Measurements from ENCODE around the gene PSMB10. TPM values are rescaled to one million over a fixed set of nuclear protein-coding genes. Genes with fewer than 3 reads are reported as not detected.
A peak's percentile ranks its signal among the peaks of the same experiment; 100 is the strongest.

PSMB10 gene
- total RNA-seq (ENCODE audit: low replicate concordance), result 1.2 and 4.4 TPM in 2 replicates

GRCh38 chr16:67936124-67936879, at the start of gene PSMB10:
PSMB10 (minus strand) TSS chr16:67936850; CDS start chr16:67936749, 101 bp downstream.
- no peaks in the 10 kb centered on the region for H3K9me3 Mint-ChIP-seq
- H3K4me1 ChIP-seq, result peaks cover 12% of the 10 kb centered on the region
- DNase-seq (ENCODE audit: low spot score), result peak; percentile 64
- no peaks in the 10 kb centered on the region for H3K27me3 ChIP-seq
- peaks cover 24% of the 10 kb centered on the region for H4K20me1 ChIP-seq (ENCODE audit: low read depth)
- H3K36me3 ChIP-seq, result no peaks in the 10 kb centered on the region
- peak within 1 kb of the TSS; percentile 94 for H3K4me2 ChIP-seq
- H3K27ac Mint-ChIP-seq, result peak within 1 kb of the TSS; percentile 98
- H3F3A ChIP-seq (ENCODE audit: low read depth), result peaks cover 13% of the 10 kb centered on the region
- peaks cover 14% of the 10 kb centered on the region for H3K27me3 Mint-ChIP-seq (ENCODE audit: insufficient read depth, low read depth)
- no peak within 1 kb of the TSS for H3K27ac ChIP-seq
- peak within 1 kb of the TSS; percentile 78 for H3K4me3 ChIP-seq
- H3K79me2 ChIP-seq (ENCODE audit: low read depth), result peaks cover 16% of the 10 kb centered on the region
- peak within 1 kb of the TSS; percentile 100 for H3K4me3 Mint-ChIP-seq
- TF ChIP-seq CTCF (IDR thresholded peaks at IDR 0.05) (no peak), EZH2phosphoT487 (IDR thresholded peaks at IDR 0.05) (no peak), EZH2 (IDR thresholded peaks at IDR 0.05) (no peak)
- peaks cover 21% of the 10 kb centered on the region for H3K4me1 Mint-ChIP-seq
- H2AFZ ChIP-seq (replicated peaks), result peak within 1 kb of the TSS; percentile 45
- no peaks in the 10 kb centered on the region for H3K9me3 ChIP-seq (ENCODE audit: low read depth)
- peak within 1 kb of the TSS; percentile 77 for H3K9ac ChIP-seq
- H3K36me3 Mint-ChIP-seq, result peaks cover 2% of the 10 kb centered on the region

- H3K9ac ChIP-seq, result no peak overlapping the region
- H3K4me3 ChIP-seq, result no peak overlapping the region
- H3K27ac ChIP-seq, result no peak overlapping the region
- no peak overlapping the region for H2AFZ ChIP-seq (replicated peaks)
- H3K36me3 Mint-ChIP-seq, result no peaks in the 10 kb centered on the region
- no peak overlapping the region for H3K4me2 ChIP-seq
- no peak overlapping the region for H3K27ac Mint-ChIP-seq
- TF ChIP-seq EZH2phosphoT487 (IDR thresholded peaks at IDR 0.05) (no peak), EZH2 (IDR thresholded peaks at IDR 0.05) (no peak), CTCF (IDR thresholded peaks at IDR 0.05) (no peak)
- no peaks in the 10 kb centered on the region for H3K27me3 ChIP-seq
- no peaks in the 10 kb centered on the region for H3K4me1 ChIP-seq
- no peaks in the 10 kb centered on the region for H3K9me3 Mint-ChIP-seq
- H3K79me2 ChIP-seq (ENCODE audit: low read depth), result no peaks in the 10 kb centered on the region
- no peaks in the 10 kb centered on the region for H3K9me3 ChIP-seq (ENCODE audit: low read depth)
- H3K4me1 Mint-ChIP-seq, result peaks cover 5% of the 10 kb centered on the region
- H3K36me3 ChIP-seq, result no peaks in the 10 kb centered on the region
- H3K4me3 Mint-ChIP-seq, result no peak overlapping the region
- no peaks in the 10 kb centered on the region for H4K20me1 ChIP-seq (ENCODE audit: low read depth)
- H3F3A ChIP-seq (ENCODE audit: low read depth), result no peaks in the 10 kb centered on the region
- no peak for DNase-seq (ENCODE audit: low spot score)
- H3K27me3 Mint-ChIP-seq (ENCODE audit: insufficient read depth, low read depth), result peaks cover 7% of the 10 kb centered on the region
Observed at GRCh38 chr16:67982011-67982696, 45.5 kb upstream of the PSMB10 start.

GRCh38 chr16:67979955-67980678, 43.5 kb upstream of the PSMB10 start, which contains the start of gene DPEP3:
DPEP3 (minus strand) TSS chr16:67980499; CDS start chr16:67980380, 119 bp downstream.
- Mint-ChIP-seq H3K9me3 (no peaks in the 10 kb centered on the region), H3K4me3 (peak within 1 kb of the TSS; percentile 24), H3K4me1 (peaks cover 5% of the 10 kb centered on the region), H3K27ac (no peak within 1 kb of the TSS), H3K36me3 (no peaks in the 10 kb centered on the region), H3K27me3 (ENCODE audit: insufficient read depth, low read depth) (peaks cover 7% of the 10 kb centered on the region)
- H3K4me3 ChIP-seq, result no peak within 1 kb of the TSS
- DNase-seq (ENCODE audit: low spot score), result no peak
- H3K79me2 ChIP-seq (ENCODE audit: low read depth), result no peaks in the 10 kb centered on the region
- H2AFZ ChIP-seq (replicated peaks), result no peak within 1 kb of the TSS
- no peaks in the 10 kb centered on the region for H4K20me1 ChIP-seq (ENCODE audit: low read depth)
- no peaks in the 10 kb centered on the region for H3K27me3 ChIP-seq
- no peaks in the 10 kb centered on the region for H3K36me3 ChIP-seq
- TF ChIP-seq EZH2 (IDR thresholded peaks at IDR 0.05), result no peak
- TF ChIP-seq CTCF (IDR thresholded peaks at IDR 0.05), result peak; percentile 26
- no peak within 1 kb of the TSS for H3K4me2 ChIP-seq
- H3K4me1 ChIP-seq, result no peaks in the 10 kb centered on the region
- no peaks in the 10 kb centered on the region for H3F3A ChIP-seq (ENCODE audit: low read depth)
- H3K9me3 ChIP-seq (ENCODE audit: low read depth), result no peaks in the 10 kb centered on the region
- H3K27ac ChIP-seq, result no peak within 1 kb of the TSS
- no peak within 1 kb of the TSS for H3K9ac ChIP-seq
